DOHH2 (cell line): ENCODE results near the gene DIP2C.

Experiments
- H3F3A ChIP-seq: fragments of 200-600 bp; sonication (generic), shearing (Covaris generic); 2 replicates; pipeline ENCODE4 v1.6.0; 2016; ENCODE audit warnings: antibody characterized with exemption, mild to moderate bottlenecking; ENCODE audit not compliant: control insufficient read depth, insufficient read depth
- H3K27ac ChIP-seq: fragments of 200-600 bp; sonication (generic); 2 replicates; pipeline ENCODE4 v1.5.1; 2014; ENCODE audit warnings: low read depth, mild to moderate bottlenecking, low read length, moderate library complexity
- H3K27me3 ChIP-seq: fragments of 200-600 bp; sonication (generic); 2 replicates; pipeline ENCODE4 v1.6.1; 2014; ENCODE audit warnings: mild to moderate bottlenecking, low read length, mixed read lengths; ENCODE audit not compliant: control insufficient read depth
- H3K36me3 ChIP-seq: fragments of 200-600 bp; sonication (generic); 2 replicates; pipeline ENCODE4 v1.6.1; 2014; ENCODE audit warnings: mild to moderate bottlenecking, low read length, moderate library complexity, mixed read lengths; ENCODE audit not compliant: control insufficient read depth
- H3K4me1 ChIP-seq: fragments of 200-600 bp; sonication (generic); 2 replicates; pipeline ENCODE4 v1.6.1; 2014; ENCODE audit warnings: mild to moderate bottlenecking, low read length, mixed read lengths; ENCODE audit not compliant: control insufficient read depth
- H3K4me2 ChIP-seq: fragments of 200-600 bp; sonication (generic); 2 replicates; pipeline ENCODE4 v1.6.0; 2014; ENCODE audit warnings: mild to moderate bottlenecking, low read length, moderate library complexity
- H3K4me3 ChIP-seq: fragments of 200-600 bp; sonication (generic); 2 replicates; pipeline ENCODE4 v1.5.1; 2014; ENCODE audit warnings: mild to moderate bottlenecking, low read length, mixed read lengths
- H3K79me2 ChIP-seq: fragments of 200-600 bp; sonication (generic); 2 replicates; pipeline ENCODE4 v1.6.1; 2014; ENCODE audit warnings: mild to moderate bottlenecking, low read length, mixed read lengths; ENCODE audit not compliant: control insufficient read depth
- H3K9me2 ChIP-seq: fragments of 200-600 bp; sonication (generic); replicated peaks from 2 replicates; pipeline ENCODE4 v1.6.1; 2014; ENCODE audit warnings: mild to moderate bottlenecking, low read length, mixed read lengths; ENCODE audit not compliant: control insufficient read depth
- H3K9me3 ChIP-seq: fragments of 200-600 bp; sonication (generic); 2 replicates; pipeline ENCODE4 v1.6.1; 2014; ENCODE audit warnings: antibody characterized with exemption, low read length, mixed read lengths; ENCODE audit not compliant: control insufficient read depth, insufficient read depth
- H4K20me1 ChIP-seq: fragments of 200-600 bp; sonication (generic); 2 replicates; pipeline ENCODE4 v1.6.0; 2014; ENCODE audit warnings: low read depth, mild to moderate bottlenecking, antibody characterized with exemption, low read length, moderate library complexity; ENCODE audit not compliant: control insufficient read depth, insufficient read depth
- EZH2phosphoT487 ChIP-seq: fragments of 200-600 bp; sonication (generic); IDR thresholded peaks from 2 replicates; pipeline ENCODE4 v1.6.1; 2017; ENCODE audit warnings: borderline replicate concordance, mild to moderate bottlenecking, antibody characterized with exemption, low read length, moderate library complexity, mixed read lengths
- TF ChIP-seq, protein P1 (sequence below): fragments of 200-600 bp; sonication (generic); IDR thresholded peaks from one replicate; pipeline ENCODE4 v1.5.1; 2014; ENCODE audit warnings: antibody characterized with exemption, mild to moderate bottlenecking, low read depth, low read length; ENCODE audit not compliant: poor library complexity, severe bottlenecking

The DIP2C gene

DNA sequence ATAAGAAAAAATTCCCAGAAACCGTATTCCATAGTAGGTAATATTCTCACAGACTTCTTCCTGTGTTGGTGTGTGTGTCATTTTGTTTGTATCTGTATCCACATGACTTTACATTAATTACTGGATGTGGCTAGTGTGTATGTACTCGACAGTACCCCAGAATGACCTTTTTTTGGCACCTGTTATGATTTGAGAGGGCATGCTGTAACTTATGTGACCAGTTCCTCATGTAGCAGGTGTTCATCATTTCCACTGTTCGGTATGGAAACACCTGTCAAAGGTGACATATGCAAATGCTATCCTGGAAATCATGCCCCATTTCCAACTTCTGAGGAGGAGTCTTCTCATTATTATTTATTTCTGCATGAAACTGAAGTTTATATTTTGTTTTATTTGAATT lies 464.9 kb downstream of the DIP2C start:
- TF ChIP-seq, protein P1, sequence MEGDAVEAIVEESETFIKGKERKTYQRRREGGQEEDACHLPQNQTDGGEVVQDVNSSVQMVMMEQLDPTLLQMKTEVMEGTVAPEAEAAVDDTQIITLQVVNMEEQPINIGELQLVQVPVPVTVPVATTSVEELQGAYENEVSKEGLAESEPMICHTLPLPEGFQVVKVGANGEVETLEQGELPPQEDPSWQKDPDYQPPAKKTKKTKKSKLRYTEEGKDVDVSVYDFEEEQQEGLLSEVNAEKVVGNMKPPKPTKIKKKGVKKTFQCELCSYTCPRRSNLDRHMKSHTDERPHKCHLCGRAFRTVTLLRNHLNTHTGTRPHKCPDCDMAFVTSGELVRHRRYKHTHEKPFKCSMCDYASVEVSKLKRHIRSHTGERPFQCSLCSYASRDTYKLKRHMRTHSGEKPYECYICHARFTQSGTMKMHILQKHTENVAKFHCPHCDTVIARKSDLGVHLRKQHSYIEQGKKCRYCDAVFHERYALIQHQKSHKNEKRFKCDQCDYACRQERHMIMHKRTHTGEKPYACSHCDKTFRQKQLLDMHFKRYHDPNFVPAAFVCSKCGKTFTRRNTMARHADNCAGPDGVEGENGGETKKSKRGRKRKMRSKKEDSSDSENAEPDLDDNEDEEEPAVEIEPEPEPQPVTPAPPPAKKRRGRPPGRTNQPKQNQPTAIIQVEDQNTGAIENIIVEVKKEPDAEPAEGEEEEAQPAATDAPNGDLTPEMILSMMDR, result no peak
- TF ChIP-seq EZH2phosphoT487, result no peak
- no peak overlapping the region for H3K27ac ChIP-seq
- H3K36me3 ChIP-seq, result no peaks in the 10 kb centered on the region
- no peaks in the 10 kb centered on the region for H3K9me2 ChIP-seq
- peaks cover 37% of the 10 kb centered on the region for H3K27me3 ChIP-seq
- no peaks in the 10 kb centered on the region for H3K9me3 ChIP-seq
- H3K79me2 ChIP-seq, result no peaks in the 10 kb centered on the region
- H3K4me1 ChIP-seq, result peaks cover 12% of the 10 kb centered on the region
- no peaks in the 10 kb centered on the region for H4K20me1 ChIP-seq
- no peak overlapping the region for H3K4me2 ChIP-seq
- no peak overlapping the region for H3K4me3 ChIP-seq
- no peaks in the 10 kb centered on the region for H3F3A ChIP-seq
